CD4-positive, alpha-beta T cell treated with Interleukin-15 for 4 hours (primary cell): ENCODE measurements around the gene RNU6-9.

ENCODE experiments used
- DNase-seq: peaks from one replicate; pipeline ENCODE4 v3.0.0-alpha.2; 2020; ENCODE audit warnings: low spot score

The RNU6-9 gene

GRCh38 chr19:919199-920050 lies 26.1 kb downstream of the RNU6-9 start:
- DNase-seq = no peak

- DNase-seq = peak; percentile 68
Observed at GRCh38 chr19:920051-920864, 27.0 kb downstream of the RNU6-9 start.

GRCh38 chr19:924553-925086 lies 31.3 kb downstream of the RNU6-9 start:
- no peak for DNase-seq

DNA sequence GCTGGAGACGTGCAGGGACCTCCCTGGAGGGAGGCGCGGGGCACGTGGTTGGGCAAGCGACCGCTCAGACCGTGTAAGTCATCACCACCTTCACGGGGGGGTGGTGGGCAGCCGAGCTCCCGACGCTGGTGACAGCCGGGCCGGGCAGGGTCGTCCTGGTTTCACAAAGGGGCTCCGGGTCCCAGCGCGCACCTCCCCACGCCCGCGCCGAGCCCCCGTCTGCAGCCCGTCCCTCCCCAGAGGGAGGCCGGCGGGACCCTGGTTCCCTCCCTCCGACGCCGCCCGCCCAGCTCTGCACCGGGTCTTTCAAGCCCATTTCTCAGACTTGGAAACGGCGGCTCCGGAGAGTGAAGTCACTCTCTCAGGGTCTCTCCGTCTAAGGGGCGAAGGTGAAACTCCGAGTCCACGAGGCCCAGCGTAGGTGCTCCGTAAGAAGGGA lies 31.8 kb downstream of the RNU6-9 start:
- peak; percentile 71 for DNase-seq

- DNase-seq = peak; percentile 73
Observed at GRCh38 chr19:925526-926322, 32.4 kb downstream of the RNU6-9 start, which contains the start of gene ARID3A. ARID3A (plus strand) TSS chr19:926035; CDS start chr19:929529, 3,494 bp downstream.

DNA sequence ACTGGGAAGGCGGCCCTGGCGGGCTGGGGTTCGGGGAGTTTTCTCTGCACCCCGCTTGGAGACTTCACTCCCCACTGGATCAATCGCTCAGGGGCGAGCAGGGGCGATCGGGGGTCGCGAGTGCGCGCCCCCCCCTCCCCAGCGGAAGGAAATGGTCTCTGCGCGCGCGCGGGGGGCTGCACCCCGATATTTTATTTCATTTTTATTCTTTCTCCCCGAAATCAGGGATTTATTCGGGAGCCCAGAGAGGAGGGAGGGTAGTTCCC lies 33.0 kb downstream of the RNU6-9 start:
- DNase-seq = no peak

GRCh38 chr19:926589-927350 lies 33.5 kb downstream of the RNU6-9 start:
- DNase-seq = no peak

GRCh38 chr19:927351-927779 lies 34.1 kb downstream of the RNU6-9 start:
- DNase-seq = no peak

DNA sequence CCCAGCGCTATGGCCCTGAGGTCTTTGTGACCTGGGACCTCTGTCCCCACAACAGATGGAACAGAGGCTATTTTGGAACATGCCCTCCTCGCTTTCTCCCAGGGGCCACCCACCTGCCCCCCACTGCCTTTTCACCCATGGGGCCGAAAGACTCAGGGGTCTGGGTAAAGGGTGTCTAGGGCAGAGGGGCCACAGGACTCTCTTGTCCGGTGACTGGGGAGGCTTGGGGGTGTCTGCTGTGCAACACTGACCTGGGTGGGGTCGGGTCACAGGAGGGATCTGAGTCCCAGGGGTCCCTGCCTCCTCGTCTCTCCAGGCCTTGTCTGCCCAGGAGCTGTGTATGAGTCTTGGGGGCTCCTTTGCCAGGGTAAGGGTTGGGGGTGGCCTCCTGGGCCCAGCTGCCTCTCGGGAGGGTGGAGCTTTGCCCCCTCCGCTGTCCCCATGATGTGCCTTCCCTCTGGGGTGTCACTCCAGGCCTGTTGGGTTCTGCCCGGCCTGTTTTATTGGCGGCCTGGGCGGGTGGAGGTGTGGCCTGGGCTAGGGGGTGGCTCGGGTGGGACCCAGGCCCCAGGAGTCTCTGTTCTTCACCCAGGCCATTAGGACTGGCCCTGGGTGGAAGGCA lies 34.6 kb downstream of the RNU6-9 start:
- no peak for DNase-seq

- no peak for DNase-seq
Observed at GRCh38 chr19:928471-929202, 35.4 kb downstream of the RNU6-9 start.

- no peak for DNase-seq
Observed at GRCh38 chr19:929203-929890, 36.1 kb downstream of the RNU6-9 start.

- no peak for DNase-seq
Observed at GRCh38 chr19:929891-930258, 36.6 kb downstream of the RNU6-9 start.

- DNase-seq = no peak
Observed at GRCh38 chr19:931860-932647, 38.8 kb downstream of the RNU6-9 start.

DNA sequence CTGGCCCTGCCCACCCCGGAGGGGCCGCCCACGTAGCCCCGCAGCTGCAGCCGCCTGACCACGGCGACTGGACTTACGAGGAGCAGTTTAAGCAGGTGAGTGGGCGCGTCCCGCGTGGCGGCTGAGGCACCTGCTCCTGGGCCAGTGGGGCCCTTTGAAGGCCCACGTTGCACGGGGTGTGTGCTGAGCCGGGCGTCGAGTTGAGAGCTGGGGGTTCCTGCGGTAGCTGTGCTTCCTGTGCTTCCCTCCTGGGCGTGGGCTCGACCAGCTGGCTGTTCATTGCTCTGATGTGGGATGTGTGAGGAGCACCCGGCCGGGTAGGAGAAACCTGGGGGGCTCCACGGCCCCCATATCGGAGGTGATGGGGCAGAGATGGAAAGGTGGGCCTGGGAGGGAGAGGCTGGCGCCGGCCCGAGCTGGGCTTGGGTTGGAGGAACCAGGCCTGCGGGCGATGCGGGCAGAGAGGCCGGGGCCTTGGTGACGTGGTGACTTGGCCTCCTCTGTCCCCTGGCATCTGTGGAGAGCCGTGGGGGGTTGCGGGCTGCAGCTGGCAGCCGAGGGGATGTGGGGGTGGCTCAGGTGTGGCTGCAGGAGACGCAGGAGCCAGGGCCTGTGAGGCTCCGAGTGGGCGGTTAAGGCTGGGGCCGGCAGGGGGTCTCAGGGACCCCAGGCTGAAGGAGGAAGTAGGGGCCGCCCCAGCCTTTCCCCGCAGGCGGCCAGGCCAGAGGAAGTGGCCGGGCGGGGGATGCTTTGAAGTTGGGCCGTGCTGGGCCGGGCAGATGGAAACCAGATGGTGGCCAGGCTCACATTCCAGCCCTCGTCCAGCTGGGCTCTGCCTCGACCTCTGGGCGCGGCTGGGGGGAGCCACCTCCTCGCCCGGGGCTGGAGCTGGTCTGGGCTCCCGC lies 39.6 kb downstream of the RNU6-9 start:
- DNase-seq = no peak

- no peak for DNase-seq
Observed at GRCh38 chr19:933553-933882, 40.2 kb downstream of the RNU6-9 start.

GRCh38 chr19:934197-934840 lies 41.0 kb downstream of the RNU6-9 start:
- DNase-seq = no peak

- no peak for DNase-seq
Observed at GRCh38 chr19:934865-935479, 41.7 kb downstream of the RNU6-9 start.
